Neural progenitor cell (in vitro differentiated cells): ENCODE data around the gene LEO1. TPM values are rescaled to one million over a fixed set of nuclear protein-coding genes. Genes with fewer than 3 reads are reported as not detected.

ENCODE experiments used
- DNase-seq: peaks from one replicate; pipeline ENCODE4 v3.0.0-alpha.2; 2016; ENCODE audit warnings: low spot score
- H2AFZ ChIP-seq: fragments of 200-600 bp; sonication (generic); replicated peaks from 2 replicates; pipeline ENCODE4 v1.6.1; 2016; ENCODE audit warnings: antibody characterized with exemption
- H3F3A ChIP-seq: fragments of 200-600 bp; sonication (generic); 2 replicates; pipeline ENCODE4 v1.6.1; 2016; ENCODE audit warnings: antibody characterized with exemption, low read depth
- H3K27ac ChIP-seq: fragments of 200-600 bp; sonication (generic); 2 replicates; pipeline ENCODE4 v1.5.1; 2016; ENCODE audit warnings: mild to moderate bottlenecking
- H3K27me3 ChIP-seq: fragments of 200-600 bp; sonication (generic); 2 replicates; pipeline ENCODE4 v1.6.1; 2016; ENCODE audit warnings: mild to moderate bottlenecking, moderate library complexity
- H3K36me3 ChIP-seq: fragments of 200-600 bp; sonication (generic); 2 replicates; pipeline ENCODE4 v1.5.1; 2016
- H3K4me1 ChIP-seq: fragments of 200-600 bp; sonication (generic); 2 replicates; pipeline ENCODE4 v1.6.1; 2016; ENCODE audit warnings: mixed run types
- H3K4me2 ChIP-seq: fragments of 200-600 bp; sonication (generic); 2 replicates; pipeline ENCODE4 v1.6.1; 2016
- H3K4me3 ChIP-seq: fragments of 200-600 bp; sonication (generic); 2 replicates; pipeline ENCODE4 v1.5.1; 2016
- H3K79me2 ChIP-seq: fragments of 200-600 bp; sonication (generic); 2 replicates; pipeline ENCODE4 v1.6.1; 2016; ENCODE audit warnings: low read depth
- H3K9ac ChIP-seq: fragments of 200-600 bp; sonication (generic); 2 replicates; pipeline ENCODE4 v1.6.1; 2016
- H3K9me3 ChIP-seq: fragments of 200-600 bp; sonication (generic); 2 replicates; pipeline ENCODE4 v1.5.1; 2016; ENCODE audit warnings: low read depth
- H4K20me1 ChIP-seq: fragments of 200-600 bp; sonication (generic); 2 replicates; pipeline ENCODE4 v1.6.1; 2016; ENCODE audit warnings: low read depth
- H3K27ac Mint-ChIP-seq: 3 replicates; pipeline ENCODE4 v1.8.0; 2021; ENCODE audit warnings: mixed read lengths
- H3K27me3 Mint-ChIP-seq: 2 replicates; pipeline ENCODE4 v1.8.0; 2022; ENCODE audit warnings: low read depth, mild to moderate bottlenecking, inconsistent platforms, moderate library complexity, mixed read lengths; ENCODE audit not compliant: insufficient read depth
- H3K36me3 Mint-ChIP-seq: 3 replicates; pipeline ENCODE4 v1.8.0; 2021; ENCODE audit warnings: mixed read lengths
- H3K4me1 Mint-ChIP-seq: 3 replicates; pipeline ENCODE4 v1.8.0; 2021; ENCODE audit warnings: mixed read lengths
- H3K4me3 Mint-ChIP-seq: 3 replicates; pipeline ENCODE4 v1.8.0; 2021; ENCODE audit warnings: mild to moderate bottlenecking, moderate library complexity, mixed read lengths
- H3K9me3 Mint-ChIP-seq: 3 replicates; pipeline ENCODE4 v1.8.0; 2020; ENCODE audit warnings: mixed read lengths
- EZH2 ChIP-seq: fragments of 200-600 bp; sonication (generic); IDR thresholded peaks from 2 replicates; pipeline ENCODE4 v1.6.1; 2017; ENCODE audit warnings: antibody characterized with exemption, mild to moderate bottlenecking, moderate library complexity
- EZH2phosphoT487 ChIP-seq: fragments of 200-600 bp; sonication (generic); IDR thresholded peaks from 2 replicates; pipeline ENCODE4 v1.6.1; 2017; ENCODE audit warnings: antibody characterized with exemption
- total RNA-seq: library from RNA; depleted of rRNA; stranded (reverse); fragments of >200 nt; gene quantifications from 2 replicates; pipeline ENCODE4 v1.2.3, GENCODE V29; 2015; ENCODE audit warnings: low replicate concordance
- TF ChIP-seq, protein P1 (sequence below): fragments of 200-600 bp; sonication (generic); IDR thresholded peaks from 2 replicates; pipeline ENCODE4 v1.5.1; 2017; ENCODE audit warnings: antibody characterized with exemption, mild to moderate bottlenecking

LEO1 gene
- total RNA-seq, 1 donor from 2014 or later = 43.9 TPM

DNA sequence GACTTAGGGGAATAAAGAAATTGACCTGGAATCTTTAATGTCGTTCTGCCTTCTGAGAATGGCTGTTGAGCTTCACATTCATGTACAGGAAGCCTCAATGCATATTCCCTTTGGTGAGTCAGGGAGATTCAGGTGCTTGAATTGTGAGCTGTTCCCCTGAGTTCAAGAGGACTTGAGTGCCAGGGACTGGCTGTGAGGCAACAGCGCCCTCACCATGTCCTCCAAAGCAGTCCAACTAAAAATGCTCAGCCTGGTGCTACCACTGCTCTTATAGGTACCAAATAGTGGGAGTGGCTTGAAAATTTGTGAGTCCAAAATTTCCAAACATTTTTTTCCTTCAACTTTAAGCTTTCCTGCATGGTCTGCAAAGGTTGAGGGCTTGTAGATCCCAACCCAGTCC, 54.1 kb downstream of the LEO1 start:
- Histone ChIP-seq H4K20me1 (no peaks in the 10 kb centered on the region), H3K4me3 (no peak overlapping the region), H2AFZ (no peak overlapping the region), H3K27me3 (no peaks in the 10 kb centered on the region), H3K36me3 (peaks cover 4% of the 10 kb centered on the region), H3K4me1 (no peaks in the 10 kb centered on the region), H3K9ac (no peak overlapping the region), H3F3A (peaks cover 3% of the 10 kb centered on the region), H3K4me2 (no peak overlapping the region), H3K79me2 (no peaks in the 10 kb centered on the region), H3K27ac (no peak overlapping the region), H3K9me3 (no peaks in the 10 kb centered on the region)
- TF ChIP-seq, protein P1, sequence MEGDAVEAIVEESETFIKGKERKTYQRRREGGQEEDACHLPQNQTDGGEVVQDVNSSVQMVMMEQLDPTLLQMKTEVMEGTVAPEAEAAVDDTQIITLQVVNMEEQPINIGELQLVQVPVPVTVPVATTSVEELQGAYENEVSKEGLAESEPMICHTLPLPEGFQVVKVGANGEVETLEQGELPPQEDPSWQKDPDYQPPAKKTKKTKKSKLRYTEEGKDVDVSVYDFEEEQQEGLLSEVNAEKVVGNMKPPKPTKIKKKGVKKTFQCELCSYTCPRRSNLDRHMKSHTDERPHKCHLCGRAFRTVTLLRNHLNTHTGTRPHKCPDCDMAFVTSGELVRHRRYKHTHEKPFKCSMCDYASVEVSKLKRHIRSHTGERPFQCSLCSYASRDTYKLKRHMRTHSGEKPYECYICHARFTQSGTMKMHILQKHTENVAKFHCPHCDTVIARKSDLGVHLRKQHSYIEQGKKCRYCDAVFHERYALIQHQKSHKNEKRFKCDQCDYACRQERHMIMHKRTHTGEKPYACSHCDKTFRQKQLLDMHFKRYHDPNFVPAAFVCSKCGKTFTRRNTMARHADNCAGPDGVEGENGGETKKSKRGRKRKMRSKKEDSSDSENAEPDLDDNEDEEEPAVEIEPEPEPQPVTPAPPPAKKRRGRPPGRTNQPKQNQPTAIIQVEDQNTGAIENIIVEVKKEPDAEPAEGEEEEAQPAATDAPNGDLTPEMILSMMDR = peak; percentile 59
- TF ChIP-seq EZH2 = no peak
- no peaks in the 10 kb centered on the region for H3K4me1 Mint-ChIP-seq
- peaks cover 10% of the 10 kb centered on the region for H3K36me3 Mint-ChIP-seq
- no peaks in the 10 kb centered on the region for H3K27me3 Mint-ChIP-seq
- H3K4me3 Mint-ChIP-seq = no peak overlapping the region
- H3K27ac Mint-ChIP-seq = no peak overlapping the region
- peak; percentile 60 for DNase-seq
- no peaks in the 10 kb centered on the region for H3K9me3 Mint-ChIP-seq

DNA sequence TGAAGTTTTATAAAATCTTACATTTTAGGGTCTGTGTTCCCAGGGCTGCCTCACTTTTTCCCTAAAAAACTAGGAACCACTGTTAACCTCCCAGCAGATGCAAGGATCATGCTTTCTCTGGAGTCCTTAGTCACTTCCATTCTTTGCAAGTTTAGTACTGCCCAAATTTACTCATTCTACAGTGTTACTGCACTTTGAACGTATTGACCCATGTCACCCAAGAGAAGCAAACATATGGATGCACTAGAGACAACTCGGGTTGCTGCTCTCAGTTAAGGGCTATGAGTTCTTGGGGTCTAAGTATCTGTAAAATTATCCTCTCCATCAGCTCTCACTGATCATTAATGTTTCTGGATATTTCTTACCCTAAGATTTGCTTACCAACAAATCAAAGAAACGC, 59.0 kb downstream of the LEO1 start:
- Histone ChIP-seq H3F3A (peaks cover 3% of the 10 kb centered on the region), H3K9ac (no peak overlapping the region), H3K27ac (no peak overlapping the region), H4K20me1 (no peaks in the 10 kb centered on the region), H2AFZ (no peak overlapping the region), H3K9me3 (no peaks in the 10 kb centered on the region), H3K36me3 (peaks cover 14% of the 10 kb centered on the region), H3K4me2 (no peak overlapping the region), H3K4me1 (no peaks in the 10 kb centered on the region), H3K79me2 (no peaks in the 10 kb centered on the region), H3K4me3 (no peak overlapping the region), H3K27me3 (no peaks in the 10 kb centered on the region)
- no peaks in the 10 kb centered on the region for H3K4me1 Mint-ChIP-seq
- H3K4me3 Mint-ChIP-seq = no peak overlapping the region
- no peak overlapping the region for H3K27ac Mint-ChIP-seq
- TF ChIP-seq EZH2phosphoT487 (no peak), EZH2 (no peak)
- TF ChIP-seq, protein P1 = no peak
- H3K9me3 Mint-ChIP-seq = no peaks in the 10 kb centered on the region
- H3K36me3 Mint-ChIP-seq = peaks cover 12% of the 10 kb centered on the region
- no peaks in the 10 kb centered on the region for H3K27me3 Mint-ChIP-seq
- DNase-seq = no peak

DNA sequence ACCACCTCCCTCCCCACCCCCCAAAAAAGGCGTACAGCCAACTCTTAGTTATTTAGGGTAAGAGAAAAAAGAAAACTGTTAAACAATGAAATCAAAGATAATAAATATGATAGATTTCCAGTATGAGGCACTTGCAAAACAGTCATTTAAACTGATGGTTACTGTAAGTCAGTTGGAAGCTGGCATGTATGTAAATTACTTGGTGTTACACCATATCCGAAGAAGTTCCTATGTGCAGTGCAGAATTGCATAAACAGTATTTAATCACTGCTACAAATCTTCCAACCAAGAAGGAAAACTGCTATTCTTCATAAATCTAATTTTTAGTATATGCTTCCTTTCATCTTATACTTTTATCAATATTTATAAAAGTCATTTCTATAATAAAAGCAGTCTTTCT, 62.0 kb downstream of the LEO1 start:
- no peak overlapping the region for H3K4me2 ChIP-seq
- H3K9ac ChIP-seq = no peak overlapping the region
- H3K27ac Mint-ChIP-seq = no peak overlapping the region
- peaks cover 2% of the 10 kb centered on the region for H3K4me1 Mint-ChIP-seq
- H3K4me3 Mint-ChIP-seq = no peak overlapping the region
- no peaks in the 10 kb centered on the region for H3K27me3 ChIP-seq
- H3K4me3 ChIP-seq = no peak overlapping the region
- TF ChIP-seq EZH2 (no peak), EZH2phosphoT487 (no peak)
- TF ChIP-seq, protein P1 = no peak
- H3K36me3 ChIP-seq = peaks cover 11% of the 10 kb centered on the region
- no peak for DNase-seq
- H3K9me3 Mint-ChIP-seq = no peaks in the 10 kb centered on the region
- peaks cover 14% of the 10 kb centered on the region for H3K36me3 Mint-ChIP-seq
- H3F3A ChIP-seq = no peaks in the 10 kb centered on the region
- H3K27ac ChIP-seq = no peak overlapping the region
- no peaks in the 10 kb centered on the region for H3K79me2 ChIP-seq
- H3K27me3 Mint-ChIP-seq = no peaks in the 10 kb centered on the region
- no peaks in the 10 kb centered on the region for H4K20me1 ChIP-seq
- H3K9me3 ChIP-seq = no peaks in the 10 kb centered on the region
- H2AFZ ChIP-seq = no peak overlapping the region
- no peaks in the 10 kb centered on the region for H3K4me1 ChIP-seq

DNA sequence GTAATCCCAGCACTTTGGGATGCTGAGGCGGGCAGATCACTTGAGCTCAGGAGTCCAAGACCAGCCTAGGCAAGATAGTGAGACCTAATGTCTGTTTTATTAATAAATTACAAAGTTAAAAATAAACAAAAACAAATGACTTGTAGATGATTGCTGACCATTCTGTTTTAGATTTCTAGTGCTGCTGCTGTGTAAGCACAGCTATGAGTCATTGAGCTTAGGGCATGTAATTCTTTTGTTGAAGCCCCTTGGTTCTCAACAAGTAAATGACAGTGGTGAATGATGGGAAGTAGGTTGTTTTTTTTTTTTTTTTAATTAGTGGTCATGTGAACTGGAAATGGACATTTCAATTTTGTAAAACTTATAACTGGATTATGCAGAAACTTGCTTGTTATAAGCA, 63.3 kb downstream of the LEO1 start:
- Histone ChIP-seq H4K20me1 (no peaks in the 10 kb centered on the region), H3K9ac (no peak overlapping the region), H3F3A (no peaks in the 10 kb centered on the region), H3K79me2 (no peaks in the 10 kb centered on the region), H3K4me2 (no peak overlapping the region), H3K9me3 (no peaks in the 10 kb centered on the region), H3K4me1 (no peaks in the 10 kb centered on the region), H3K4me3 (no peak overlapping the region), H3K27ac (no peak overlapping the region), H3K27me3 (no peaks in the 10 kb centered on the region), H3K36me3 (peaks cover 11% of the 10 kb centered on the region), H2AFZ (no peak overlapping the region)
- Mint-ChIP-seq H3K9me3 (no peaks in the 10 kb centered on the region), H3K4me1 (peaks cover 7% of the 10 kb centered on the region), H3K27me3 (no peaks in the 10 kb centered on the region), H3K27ac (no peak overlapping the region), H3K4me3 (no peak overlapping the region), H3K36me3 (peaks cover 15% of the 10 kb centered on the region)
- DNase-seq = no peak
- no peak for TF ChIP-seq EZH2
- TF ChIP-seq EZH2phosphoT487 = no peak
- TF ChIP-seq, protein P1 = no peak
